Lung (tissue), 12 donors: ENCODE data around the gene ABCD4. TPM values are rescaled to one million over a fixed set of nuclear protein-coding genes. Genes with fewer than 3 reads are reported as not detected.

ENCODE experiments used
- ATAC-seq: fragments of 200-7000 bp; cut with Tn5 transposase; one replicate; pipeline ENCODE4 v1.9.1; 2020; ENCODE audit warnings: moderate number of reproducible peaks; ENCODE audit not compliant: insufficient read depth, low FRiP score
- DNase-seq, 3 donors: peaks; one replicate each; pipeline ENCODE4 v3.0.0-alpha.2; 2013 to 2017
- H3K27ac ChIP-seq, 2 donors: one replicate each; pipeline ENCODE4 v1.5.1; 2013; ENCODE audit warnings: mild to moderate bottlenecking in 2 of 2, moderate library complexity in 2 of 2, control low read depth in 1 of 2, inconsistent platforms in 1 of 2, low read depth in 1 of 2, low read length in 1 of 2
- H3K27me3 ChIP-seq, 3 donors: one replicate each; pipeline ENCODE4 v1.5.1; 2013; ENCODE audit warnings: low read length in 2 of 3; ENCODE audit not compliant: control insufficient read depth in 3 of 3, insufficient read depth in 3 of 3
- H3K36me3 ChIP-seq, 4 donors: one replicate each; pipeline ENCODE4 v1.5.1; 2013; ENCODE audit warnings: low read length in 4 of 4, mild to moderate bottlenecking in 1 of 4, moderate library complexity in 1 of 4; ENCODE audit not compliant: control insufficient read depth in 4 of 4, insufficient read depth in 4 of 4
- H3K4me1 ChIP-seq, 5 donors: one replicate each; pipeline ENCODE4 v1.5.1; 2013; ENCODE audit warnings: low read length in 5 of 5, mild to moderate bottlenecking in 2 of 5, moderate library complexity in 1 of 5; ENCODE audit not compliant: control insufficient read depth in 5 of 5, insufficient read depth in 5 of 5
- H3K4me3 ChIP-seq: one replicate; pipeline ENCODE4 v1.5.1; 2013; ENCODE audit warnings: mild to moderate bottlenecking, control low read depth, moderate library complexity
- H3K9ac ChIP-seq, 2 donors: one replicate each; pipeline ENCODE4 v1.5.1; 2013; ENCODE audit warnings: low read length in 2 of 2, control low read depth in 1 of 2; ENCODE audit not compliant: insufficient read depth in 1 of 2
- H3K9me3 ChIP-seq, 4 donors: one replicate each; pipeline ENCODE4 v1.5.1; 2013; ENCODE audit warnings: low read length in 3 of 4, mild to moderate bottlenecking in 1 of 4, moderate library complexity in 1 of 4; ENCODE audit not compliant: control insufficient read depth in 4 of 4, insufficient read depth in 3 of 4
- WGBS, 2 donors: extraction: QIAGEN DNeasy Blood & Tissue Kit; methylation state at CpG; one replicate each; pipeline ENCODE4 v1.1.7; 2013; 5-methylcytosine and 5-hydroxymethylcytosine counted together
- polyA plus RNA-seq, 2 donors: library from polyadenylated mRNA; stranded (reverse); fragments of 200-250 nt; gene quantifications; one replicate each; pipeline ENCODE4 v1.2.1, GENCODE V29; 2013
- total RNA-seq, 2 donors: library from RNA; depleted of rRNA in 1 of 2; stranded (reverse); fragments of >200 nt in 1 of 2; gene quantifications; one replicate each; pipeline ENCODE4 v1.2.1, GENCODE V29; 2014 to 2021
- TF ChIP-seq, protein P1 (sequence below): IDR thresholded peaks from 2 replicates; pipeline ENCODE4 v1.5.1; 2012; ENCODE audit warnings: mild to moderate bottlenecking; ENCODE audit errors: control extremely low read depth, extremely low read depth
- donor health status: control.
- donor health status: control.
- donor health status: Bipolar disorder and iron deficiency.
- donor health status: healthy.
- donor health status: DM: yes; HTN: yes; CAD: no.

Gene ABCD4
- total and polyA plus RNA-seq, 4 donors = 25.7 to 72.7 (median 43.1) TPM

DNA sequence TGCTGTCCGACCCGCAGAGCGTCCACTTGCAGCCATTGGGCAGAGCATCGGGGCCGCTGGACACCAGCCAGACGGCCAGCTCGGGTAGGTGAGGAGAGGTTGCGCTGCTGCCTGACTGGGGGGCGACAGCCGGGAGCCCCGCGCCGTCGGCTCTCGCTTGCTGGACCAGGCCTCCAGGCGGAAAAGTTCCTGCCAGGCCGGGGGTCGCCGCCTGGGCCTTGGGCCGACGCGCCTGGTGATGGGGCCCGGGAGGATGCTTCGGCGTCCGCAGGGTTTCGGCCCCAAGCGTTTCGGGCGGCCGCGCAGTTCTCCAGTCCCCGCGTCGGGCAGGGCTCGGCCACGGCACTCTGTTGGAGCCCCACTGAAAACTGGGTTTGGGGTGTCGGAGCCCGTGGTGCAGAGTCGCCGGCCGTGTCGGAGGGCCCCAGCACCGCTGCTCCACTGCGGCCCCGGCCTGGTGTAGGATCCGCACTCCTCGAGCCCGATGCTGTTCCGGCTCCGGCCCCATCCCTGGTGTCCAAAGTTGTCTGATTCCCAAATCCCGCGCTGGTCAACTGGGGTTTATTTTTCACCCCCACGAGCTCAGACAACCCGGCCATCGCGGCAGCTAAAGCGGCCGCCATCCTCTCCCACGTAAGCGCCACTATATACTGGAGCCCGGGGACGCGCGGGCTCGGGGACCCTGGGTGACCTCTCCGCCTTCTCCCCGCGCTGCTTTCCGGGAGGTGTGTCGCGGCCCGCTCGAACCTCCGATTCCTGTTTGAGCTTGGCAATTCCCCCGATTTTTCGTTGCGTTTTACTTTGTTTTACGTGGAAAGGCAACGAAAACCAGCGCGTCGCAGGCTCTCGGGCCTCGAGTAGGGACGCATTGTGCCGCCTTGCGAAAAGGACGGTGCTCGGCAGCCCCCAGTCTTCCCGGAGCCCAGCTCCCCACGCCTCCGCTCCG is 62.6 kb downstream of the ABCD4 start:
- Histone ChIP-seq H3K4me3 (no peak overlapping the region), H3K9me3 (peaks cover 0 to 3% (median 0%) of the 10 kb centered on the region in 4 donors), H3K36me3 (no peaks in the 10 kb centered on the region), H3K27me3 (peaks cover 3 to 74% (median 73%) of the 10 kb centered on the region in 3 donors), H3K4me1 (peaks cover 0 to 20% (median 0%) of the 10 kb centered on the region in 5 donors), H3K27ac (no peak overlapping the region), H3K9ac (no peak overlapping the region)
- DNase-seq = peak in 1 of 3 donors; percentile 42
- ATAC-seq = no peak
- TF ChIP-seq, protein P1, sequence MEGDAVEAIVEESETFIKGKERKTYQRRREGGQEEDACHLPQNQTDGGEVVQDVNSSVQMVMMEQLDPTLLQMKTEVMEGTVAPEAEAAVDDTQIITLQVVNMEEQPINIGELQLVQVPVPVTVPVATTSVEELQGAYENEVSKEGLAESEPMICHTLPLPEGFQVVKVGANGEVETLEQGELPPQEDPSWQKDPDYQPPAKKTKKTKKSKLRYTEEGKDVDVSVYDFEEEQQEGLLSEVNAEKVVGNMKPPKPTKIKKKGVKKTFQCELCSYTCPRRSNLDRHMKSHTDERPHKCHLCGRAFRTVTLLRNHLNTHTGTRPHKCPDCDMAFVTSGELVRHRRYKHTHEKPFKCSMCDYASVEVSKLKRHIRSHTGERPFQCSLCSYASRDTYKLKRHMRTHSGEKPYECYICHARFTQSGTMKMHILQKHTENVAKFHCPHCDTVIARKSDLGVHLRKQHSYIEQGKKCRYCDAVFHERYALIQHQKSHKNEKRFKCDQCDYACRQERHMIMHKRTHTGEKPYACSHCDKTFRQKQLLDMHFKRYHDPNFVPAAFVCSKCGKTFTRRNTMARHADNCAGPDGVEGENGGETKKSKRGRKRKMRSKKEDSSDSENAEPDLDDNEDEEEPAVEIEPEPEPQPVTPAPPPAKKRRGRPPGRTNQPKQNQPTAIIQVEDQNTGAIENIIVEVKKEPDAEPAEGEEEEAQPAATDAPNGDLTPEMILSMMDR = no peak
- 4 to 5% methylated on average over 84 to 94 of the region's 94 CpGs for WGBS, 2 donors

DNA sequence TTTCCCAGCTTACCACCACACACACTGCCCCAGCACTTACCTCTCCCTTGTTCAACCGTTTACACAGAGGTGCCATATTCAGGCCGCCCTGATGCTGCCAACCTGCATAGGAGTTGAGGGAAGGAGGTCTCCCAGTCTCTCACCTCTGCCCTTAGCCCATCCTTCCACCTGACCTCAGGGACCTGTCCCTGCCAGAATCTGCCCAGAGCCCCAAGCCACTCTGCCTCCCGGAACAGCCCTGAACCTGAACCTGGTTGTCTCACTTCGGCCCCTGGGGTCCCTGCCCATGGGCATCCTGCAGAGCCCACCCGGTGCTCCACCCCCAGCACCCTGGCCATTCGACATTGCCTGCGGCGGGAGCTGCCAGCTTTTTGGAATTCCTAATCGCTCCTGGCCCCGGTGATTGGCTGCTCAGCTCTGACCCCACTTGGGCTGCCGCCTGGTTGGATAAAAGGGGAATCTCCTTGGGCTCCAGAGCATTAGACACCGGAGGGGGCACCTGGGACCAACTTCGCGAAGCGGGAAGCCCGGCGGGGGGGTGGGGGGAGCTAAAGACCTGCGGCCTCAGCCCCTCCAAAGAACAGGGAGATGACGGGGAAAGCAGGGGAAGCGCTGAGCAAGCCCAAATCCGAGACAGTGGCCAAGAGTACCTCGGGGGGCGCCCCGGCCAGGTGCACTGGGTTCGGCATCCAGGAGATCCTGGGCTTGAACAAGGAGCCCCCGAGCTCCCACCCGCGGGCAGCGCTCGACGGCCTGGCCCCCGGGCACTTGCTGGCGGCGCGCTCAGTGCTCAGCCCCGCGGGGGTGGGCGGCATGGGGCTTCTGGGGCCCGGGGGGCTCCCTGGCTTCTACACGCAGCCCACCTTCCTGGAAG is 63.5 kb downstream of the ABCD4 start, which contains the start of gene VSX2:
Gene VSX2 (plus strand): TSS at position 476 of the 874 bp plus-strand sequence. CDS start 113 bp downstream, at position 589.
- peaks cover 0 to 3% (median 0%) of the 10 kb centered on the region in 4 donors for H3K9me3 ChIP-seq
- no peak within 1 kb of the TSS for H3K9ac ChIP-seq
- H3K36me3 ChIP-seq = no peaks in the 10 kb centered on the region
- no peak within 1 kb of the TSS for H3K27ac ChIP-seq
- ATAC-seq = no peak
- TF ChIP-seq, protein P1 = no peak
- no peak for DNase-seq
- H3K4me3 ChIP-seq = no peak within 1 kb of the TSS
- WGBS, 2 donors = 9 to 12% methylated on average over 37 to 40 of the region's 40 CpGs
- peaks cover 3 to 68% (median 67%) of the 10 kb centered on the region in 3 donors for H3K27me3 ChIP-seq
- H3K4me1 ChIP-seq = peaks cover 0 to 20% (median 0%) of the 10 kb centered on the region in 5 donors

DNA sequence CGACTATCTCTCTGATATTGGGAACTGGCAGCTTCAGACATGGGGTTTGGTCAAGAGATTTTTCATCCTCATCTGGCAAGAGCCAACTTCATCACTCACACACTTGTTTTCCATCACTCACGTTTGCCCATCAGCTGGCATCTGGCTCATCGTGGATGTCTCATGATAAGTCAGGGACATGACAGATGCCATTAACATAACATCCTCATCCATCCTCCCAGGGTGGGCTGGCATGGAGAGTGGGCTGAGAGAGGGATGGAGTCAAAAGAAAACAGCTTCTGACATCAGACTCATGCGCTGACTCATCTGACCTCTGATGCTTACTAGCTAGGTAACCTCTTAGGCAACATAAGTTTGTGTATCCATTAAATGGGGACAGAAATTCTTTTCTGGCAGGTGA is 65.3 kb downstream of the ABCD4 start:
- peaks cover 3 to 51% (median 50%) of the 10 kb centered on the region in 3 donors for H3K27me3 ChIP-seq
- WGBS, 2 donors = 85% methylated on average over 4 of the region's 4 CpGs

More for the DNA sequence above, 65.3 kb downstream of the ABCD4 start:
- H3K4me3 ChIP-seq = no peak overlapping the region
- DNase-seq = no peak
- TF ChIP-seq, protein P1 = no peak
- H3K9ac ChIP-seq = no peak overlapping the region
- peaks cover 0 to 3% (median 0%) of the 10 kb centered on the region in 4 donors for H3K9me3 ChIP-seq
- no peak for ATAC-seq
- no peak overlapping the region for H3K27ac ChIP-seq
- H3K4me1 ChIP-seq = peaks cover 0 to 20% (median 0%) of the 10 kb centered on the region in 5 donors
- no peaks in the 10 kb centered on the region for H3K36me3 ChIP-seq

Other genes starting within 250 kb of the ABCD4 start
- 10 to 100 TPM; 29.3 to 43.3 TPM for gene ALDH6A1, start 218.5 kb downstream of the ABCD4 start, total RNA-seq
- gene ALDH6A1, start 218.5 kb downstream of the ABCD4 start, polyA plus RNA-seq = 10 to 100 TPM in 1 of 2 donors, 1 to 10 TPM in 1; 8.7 to 13.0 TPM
- 10 to 100 TPM in 1 of 2 donors, 1 to 10 TPM in 1; 9.0 to 13.7 TPM for gene LIN52, start 218.0 kb downstream of the ABCD4 start, total RNA-seq
- 1 to 10 TPM; 7.1 to 7.4 TPM for gene LIN52, start 218.0 kb downstream of the ABCD4 start, polyA plus RNA-seq
- gene VSX2, start 63.5 kb downstream of the ABCD4 start, total RNA-seq = not detected
- gene VSX2, start 63.5 kb downstream of the ABCD4 start, polyA plus RNA-seq = not detected
- under 1 TPM in 1 of 2 donors, not detected in 1; 0.06 TPM for gene VRTN, start 45.5 kb upstream of the ABCD4 start, total RNA-seq
- gene VRTN, start 45.5 kb upstream of the ABCD4 start, polyA plus RNA-seq = not detected
- 1 to 10 TPM in 1 of 2 donors, under 1 TPM in 1; 0.74 to 1.1 TPM for gene SYNDIG1L, start 123.3 kb upstream of the ABCD4 start, total RNA-seq
- gene SYNDIG1L, start 123.3 kb upstream of the ABCD4 start, polyA plus RNA-seq = 1 to 10 TPM in 1 of 2 donors, under 1 TPM in 1; 0.39 to 1.2 TPM
- gene NPC2, start 190.4 kb upstream of the ABCD4 start, total RNA-seq = 1,000 to 10,000 TPM in 1 of 2 donors, 100 to 1,000 TPM in 1; 922 to 1,175 TPM
- 1,000 to 10,000 TPM; 1,205 to 1,539 TPM for gene NPC2, start 190.4 kb upstream of the ABCD4 start, polyA plus RNA-seq
- 10 to 100 TPM; 19.7 to 21.8 TPM for gene ISCA2, start 190.8 kb upstream of the ABCD4 start, total RNA-seq
- gene ISCA2, start 190.8 kb upstream of the ABCD4 start, polyA plus RNA-seq = 10 to 100 TPM; 21.1 to 24.7 TPM